KMS-11 (cell line): ENCODE results near the gene ELOVL7.

Source experiments
- H2AFZ ChIP-seq: fragments of 200-600 bp; sonication (generic); 2 replicates; pipeline ENCODE4 v1.6.1; 2016; ENCODE audit warnings: antibody characterized with exemption, mixed run types, low read depth
- H3K27ac ChIP-seq: fragments of 200-600 bp; sonication (generic); 2 replicates; pipeline ENCODE4 v1.6.1; 2016; ENCODE audit warnings: mild to moderate bottlenecking, mixed run types
- H3K27me3 ChIP-seq: fragments of 200-600 bp; sonication (generic); 2 replicates; pipeline ENCODE4 v1.6.1; 2017; ENCODE audit warnings: mild to moderate bottlenecking, low read depth, mixed run types, moderate library complexity; ENCODE audit not compliant: insufficient read depth
- H3K36me3 ChIP-seq: fragments of 200-600 bp; sonication (generic); 2 replicates; pipeline ENCODE4 v1.6.1; 2017; ENCODE audit warnings: mild to moderate bottlenecking, mixed run types; ENCODE audit not compliant: insufficient read depth
- H3K4me1 ChIP-seq: fragments of 200-600 bp; sonication (generic); 2 replicates; pipeline ENCODE4 v1.6.1; 2016; ENCODE audit warnings: mild to moderate bottlenecking, low read depth, mixed run types; ENCODE audit not compliant: poor library complexity, severe bottlenecking
- H3K4me2 ChIP-seq: fragments of 200-600 bp; sonication (generic); 2 replicates; pipeline ENCODE4 v1.7.0; 2016; ENCODE audit warnings: mild to moderate bottlenecking, mixed run types
- H3K4me3 ChIP-seq: fragments of 200-600 bp; sonication (generic); IDR thresholded peaks from 2 replicates; pipeline ENCODE4 v1.6.1; 2017; ENCODE audit warnings: low read depth, low read length, mixed read lengths; ENCODE audit not compliant: insufficient read depth
- H3K79me2 ChIP-seq: fragments of 200-600 bp; sonication (generic); 2 replicates; pipeline ENCODE4 v1.6.1; 2016; ENCODE audit warnings: low read depth, mixed run types; ENCODE audit not compliant: insufficient read depth
- H3K9ac ChIP-seq: fragments of 200-600 bp; sonication (generic); 2 replicates; pipeline ENCODE4 v1.6.1; 2016; ENCODE audit warnings: mild to moderate bottlenecking, mixed run types
- H4K20me1 ChIP-seq: fragments of 200-600 bp; sonication (generic); 2 replicates; pipeline ENCODE4 v1.6.1; 2016; ENCODE audit warnings: mild to moderate bottlenecking, mixed run types; ENCODE audit not compliant: insufficient read depth
- TF ChIP-seq, protein P1 (sequence below): fragments of 200-600 bp; sonication (generic); conservative IDR thresholded peaks from 2 replicates; pipeline ENCODE4 v1.6.1; 2017; ENCODE audit warnings: low read depth, mild to moderate bottlenecking, antibody characterized with exemption, low read length, moderate library complexity, mixed read lengths

ELOVL7 gene

GRCh38 chr5:60710362-60710761 is 133.7 kb downstream of the ELOVL7 start:
- no peak overlapping the region for H3K4me3 ChIP-seq
- no peaks in the 10 kb centered on the region for H3K36me3 ChIP-seq
- no peak overlapping the region for H3K27ac ChIP-seq
- no peak overlapping the region for H2AFZ ChIP-seq
- no peak overlapping the region for H3K9ac ChIP-seq
- no peaks in the 10 kb centered on the region for H4K20me1 ChIP-seq
- TF ChIP-seq, protein P1, sequence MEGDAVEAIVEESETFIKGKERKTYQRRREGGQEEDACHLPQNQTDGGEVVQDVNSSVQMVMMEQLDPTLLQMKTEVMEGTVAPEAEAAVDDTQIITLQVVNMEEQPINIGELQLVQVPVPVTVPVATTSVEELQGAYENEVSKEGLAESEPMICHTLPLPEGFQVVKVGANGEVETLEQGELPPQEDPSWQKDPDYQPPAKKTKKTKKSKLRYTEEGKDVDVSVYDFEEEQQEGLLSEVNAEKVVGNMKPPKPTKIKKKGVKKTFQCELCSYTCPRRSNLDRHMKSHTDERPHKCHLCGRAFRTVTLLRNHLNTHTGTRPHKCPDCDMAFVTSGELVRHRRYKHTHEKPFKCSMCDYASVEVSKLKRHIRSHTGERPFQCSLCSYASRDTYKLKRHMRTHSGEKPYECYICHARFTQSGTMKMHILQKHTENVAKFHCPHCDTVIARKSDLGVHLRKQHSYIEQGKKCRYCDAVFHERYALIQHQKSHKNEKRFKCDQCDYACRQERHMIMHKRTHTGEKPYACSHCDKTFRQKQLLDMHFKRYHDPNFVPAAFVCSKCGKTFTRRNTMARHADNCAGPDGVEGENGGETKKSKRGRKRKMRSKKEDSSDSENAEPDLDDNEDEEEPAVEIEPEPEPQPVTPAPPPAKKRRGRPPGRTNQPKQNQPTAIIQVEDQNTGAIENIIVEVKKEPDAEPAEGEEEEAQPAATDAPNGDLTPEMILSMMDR: no peak
- H3K27me3 ChIP-seq: no peaks in the 10 kb centered on the region
- H3K4me1 ChIP-seq: no peaks in the 10 kb centered on the region
- H3K79me2 ChIP-seq: no peaks in the 10 kb centered on the region
- no peak overlapping the region for H3K4me2 ChIP-seq

GRCh38 chr5:60705144-60705543 is 138.9 kb downstream of the ELOVL7 start:
- no peaks in the 10 kb centered on the region for H3K36me3 ChIP-seq
- H3K27ac ChIP-seq: no peak overlapping the region
- peaks cover 8% of the 10 kb centered on the region for H3K4me1 ChIP-seq
- no peaks in the 10 kb centered on the region for H4K20me1 ChIP-seq
- TF ChIP-seq, protein P1: no peak
- no peak overlapping the region for H2AFZ ChIP-seq
- no peak overlapping the region for H3K4me2 ChIP-seq
- H3K4me3 ChIP-seq: no peak overlapping the region
- H3K79me2 ChIP-seq: no peaks in the 10 kb centered on the region
- H3K27me3 ChIP-seq: no peaks in the 10 kb centered on the region
- H3K9ac ChIP-seq: no peak overlapping the region

DNA sequence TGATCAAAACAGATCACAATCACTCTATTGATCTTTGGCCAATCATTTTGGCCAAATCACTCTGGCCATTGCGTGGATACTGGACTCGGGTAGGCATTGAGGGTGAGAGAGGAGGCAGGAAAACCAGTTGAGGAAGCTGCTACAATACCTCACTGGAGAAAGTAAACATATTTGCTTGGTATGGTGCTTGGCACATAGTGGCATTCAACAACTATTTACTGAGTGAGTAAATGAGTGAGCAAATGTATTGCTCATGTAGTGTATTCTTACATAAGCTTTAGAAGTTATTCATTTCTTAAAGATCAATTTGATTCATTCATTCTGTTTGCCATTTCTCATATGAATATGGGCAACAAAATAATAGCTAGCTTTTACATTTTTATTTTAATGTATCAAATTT is 140.1 kb downstream of the ELOVL7 start:
- no peaks in the 10 kb centered on the region for H3K36me3 ChIP-seq
- H3K9ac ChIP-seq: no peak overlapping the region
- H3K27ac ChIP-seq: no peak overlapping the region
- TF ChIP-seq, protein P1: no peak
- H3K4me2 ChIP-seq: no peak overlapping the region
- H3K27me3 ChIP-seq: no peaks in the 10 kb centered on the region
- H3K4me3 ChIP-seq: no peak overlapping the region
- no peaks in the 10 kb centered on the region for H4K20me1 ChIP-seq
- H2AFZ ChIP-seq: no peak overlapping the region
- peaks cover 9% of the 10 kb centered on the region for H3K4me1 ChIP-seq
- peaks cover 2% of the 10 kb centered on the region; the same call in 1 of the 2 replicates for H3K79me2 ChIP-seq
